Adipocyte (in vitro differentiated cells): Measurements from ENCODE around the gene CUL1.

Source experiments
- DNase-seq: peaks from one replicate; pipeline ENCODE4 v3.0.0-alpha.2; 2015; ENCODE audit warnings: low read depth
- H3K27me3 ChIP-seq: replicated peaks from 2 replicates; pipeline ENCODE4 v1.7.0; 2013; ENCODE audit warnings: mild to moderate bottlenecking, low read length, moderate library complexity; ENCODE audit not compliant: control insufficient read depth, insufficient read depth
- H3K36me3 ChIP-seq: 2 replicates; pipeline ENCODE4 v1.7.0; 2013; ENCODE audit warnings: low read length, mild to moderate bottlenecking, moderate library complexity; ENCODE audit not compliant: control insufficient read depth, insufficient read depth, severe bottlenecking
- H3K4me1 ChIP-seq: 2 replicates; pipeline ENCODE4 v1.7.0; 2013; ENCODE audit warnings: mild to moderate bottlenecking, low read length, moderate library complexity; ENCODE audit not compliant: control insufficient read depth, insufficient read depth
- H3K4me3 ChIP-seq: 2 replicates; pipeline ENCODE4 v1.7.0; 2013; ENCODE audit warnings: mild to moderate bottlenecking, low read length, moderate library complexity
- H3K9ac ChIP-seq: 2 replicates; pipeline ENCODE4 v1.7.0; 2013; ENCODE audit warnings: mild to moderate bottlenecking, low read length, moderate library complexity
- H3K9me3 ChIP-seq: 2 replicates; pipeline ENCODE4 v1.7.0; 2013; ENCODE audit warnings: mild to moderate bottlenecking, low read length, moderate library complexity; ENCODE audit not compliant: control insufficient read depth

CUL1 gene

DNA sequence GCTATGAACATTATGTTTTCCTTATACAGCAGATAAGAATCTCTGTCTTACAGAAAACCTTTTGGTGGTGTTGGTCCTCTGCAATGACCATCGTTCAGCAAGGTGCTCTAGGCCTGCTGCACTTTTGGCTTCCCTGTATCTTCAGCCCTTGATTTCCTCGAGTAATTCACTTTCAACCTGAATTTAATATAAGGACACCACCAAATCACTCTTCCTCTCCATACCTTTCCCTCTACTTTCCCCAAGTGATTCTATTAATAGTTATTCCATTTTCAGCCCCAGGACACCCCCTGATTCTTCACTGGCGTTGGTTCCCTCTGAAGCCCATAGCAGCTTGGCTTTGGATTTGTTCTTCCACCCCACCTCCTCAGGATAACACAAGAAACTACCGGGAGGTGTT, 113.2 kb downstream of the CUL1 start:
- H3K4me3 ChIP-seq = no peak overlapping the region
- H3K4me1 ChIP-seq = peaks cover 7% of the 10 kb centered on the region
- H3K9me3 ChIP-seq = no peaks in the 10 kb centered on the region
- no peak overlapping the region for H3K9ac ChIP-seq
- no peak for DNase-seq
- H3K27me3 ChIP-seq = no peaks in the 10 kb centered on the region
- H3K36me3 ChIP-seq = no peaks in the 10 kb centered on the region

DNA sequence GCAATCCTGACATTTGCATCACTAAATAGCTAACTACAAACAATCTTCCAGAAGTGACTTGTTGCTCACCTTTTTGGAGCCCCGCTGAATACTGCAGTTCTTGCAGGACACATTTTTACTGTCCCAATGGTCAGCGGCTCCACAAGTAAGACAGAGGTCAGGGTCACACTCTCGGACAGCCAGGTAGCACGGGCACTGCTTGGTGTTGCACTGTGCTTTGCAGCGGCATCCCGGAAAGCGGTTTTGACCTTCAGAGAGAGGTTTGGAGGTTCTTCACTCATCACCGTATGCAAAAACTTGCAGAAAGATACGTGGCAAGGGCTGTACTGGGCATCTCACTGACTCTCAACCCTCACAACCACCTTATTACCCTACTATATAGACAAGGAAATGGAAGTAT, 115.2 kb downstream of the CUL1 start:
- Histone ChIP-seq H3K9me3 (no peaks in the 10 kb centered on the region), H3K27me3 (no peaks in the 10 kb centered on the region), H3K36me3 (no peaks in the 10 kb centered on the region), H3K4me1 (peaks cover 7% of the 10 kb centered on the region), H3K4me3 (no peak overlapping the region), H3K9ac (no peak overlapping the region)
- no peak for DNase-seq

DNA sequence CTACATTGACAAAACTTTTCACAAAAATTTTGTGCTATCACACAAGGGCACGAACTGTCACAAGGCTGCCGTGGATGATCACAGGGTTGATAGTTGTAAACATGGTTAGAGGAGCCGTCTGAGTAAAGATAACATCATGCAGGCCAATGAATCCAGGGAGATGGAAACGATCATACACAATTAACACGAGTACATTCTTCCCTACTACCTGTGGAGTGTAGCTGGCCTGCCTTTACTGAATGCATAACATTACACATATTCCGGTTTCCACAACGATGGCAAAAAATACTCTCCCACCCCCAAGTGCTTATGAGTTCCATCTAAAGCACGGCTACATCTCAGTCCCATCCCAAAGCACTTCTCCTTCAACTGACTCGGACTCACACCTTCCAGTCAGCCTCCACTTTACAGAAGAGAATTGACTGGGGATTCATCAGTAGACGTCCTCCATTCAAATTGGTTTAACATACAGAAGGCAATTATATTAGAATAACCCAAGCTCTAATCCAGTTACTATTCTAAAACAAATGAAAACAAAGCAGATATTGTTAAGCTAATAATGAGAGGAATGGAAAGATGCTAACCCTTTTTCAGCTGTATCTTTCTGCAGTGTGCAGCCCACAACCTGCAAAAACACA, 116.3 kb downstream of the CUL1 start:
- no peak for DNase-seq
- Histone ChIP-seq H3K9ac (no peak overlapping the region), H3K27me3 (no peaks in the 10 kb centered on the region), H3K4me1 (peaks cover 3% of the 10 kb centered on the region), H3K9me3 (no peaks in the 10 kb centered on the region), H3K36me3 (no peaks in the 10 kb centered on the region), H3K4me3 (no peak overlapping the region)

DNA sequence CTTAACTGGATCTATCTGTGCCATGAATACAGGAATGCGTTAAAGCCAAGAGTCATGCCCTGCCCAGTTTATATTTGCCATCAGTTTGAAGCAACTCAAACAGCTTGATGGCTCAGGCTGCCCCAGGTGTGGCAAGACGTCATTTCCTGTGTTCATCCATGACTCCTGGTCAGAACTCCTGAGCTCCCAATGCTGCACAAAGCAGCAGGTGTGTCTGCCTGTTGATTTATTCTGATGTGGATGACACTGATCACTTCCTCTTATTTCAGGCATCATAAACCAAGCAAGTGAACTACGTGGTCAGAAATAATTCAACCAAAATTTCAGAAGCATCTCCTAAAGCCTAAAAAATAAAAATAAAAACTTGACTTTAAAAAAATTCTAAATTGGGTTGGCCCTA, 116.9 kb downstream of the CUL1 start:
- H3K9ac ChIP-seq = no peak overlapping the region
- no peaks in the 10 kb centered on the region for H3K27me3 ChIP-seq
- no peaks in the 10 kb centered on the region for H3K36me3 ChIP-seq
- no peak for DNase-seq
- H3K9me3 ChIP-seq = no peaks in the 10 kb centered on the region
- no peak overlapping the region for H3K4me3 ChIP-seq
- H3K4me1 ChIP-seq = peaks cover 6% of the 10 kb centered on the region

DNA sequence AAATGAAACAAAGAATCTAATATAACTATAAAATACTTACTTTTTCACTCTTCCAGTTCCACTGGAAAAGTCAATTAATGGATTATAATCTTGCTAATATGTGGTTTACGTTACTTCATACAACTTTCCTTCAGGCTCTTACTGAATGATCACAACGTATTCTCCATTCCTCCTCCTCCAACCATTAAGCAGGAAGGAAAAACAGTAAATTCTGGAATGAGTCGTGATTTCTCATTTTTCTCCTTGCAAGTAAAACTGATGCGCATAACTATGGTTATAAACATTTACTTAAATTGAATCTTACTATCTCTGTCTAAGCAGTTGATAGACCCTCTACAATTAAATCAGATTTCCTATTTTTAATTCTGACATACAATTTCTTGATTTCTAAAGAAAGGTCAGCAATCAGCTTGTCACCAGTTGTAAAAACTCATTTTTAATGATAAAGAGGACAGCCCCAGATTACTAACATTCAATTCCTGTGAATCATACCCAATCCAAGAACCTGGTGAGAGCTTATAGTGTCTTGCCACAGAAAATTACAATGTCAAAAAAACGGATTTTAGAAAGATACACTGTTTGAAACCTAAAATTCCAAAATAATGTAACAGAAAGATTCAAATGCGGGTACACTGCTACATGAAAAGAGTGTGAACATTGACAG, 121.1 kb downstream of the CUL1 start:
- no peaks in the 10 kb centered on the region for H3K36me3 ChIP-seq
- DNase-seq = peak; percentile 25

DNA sequence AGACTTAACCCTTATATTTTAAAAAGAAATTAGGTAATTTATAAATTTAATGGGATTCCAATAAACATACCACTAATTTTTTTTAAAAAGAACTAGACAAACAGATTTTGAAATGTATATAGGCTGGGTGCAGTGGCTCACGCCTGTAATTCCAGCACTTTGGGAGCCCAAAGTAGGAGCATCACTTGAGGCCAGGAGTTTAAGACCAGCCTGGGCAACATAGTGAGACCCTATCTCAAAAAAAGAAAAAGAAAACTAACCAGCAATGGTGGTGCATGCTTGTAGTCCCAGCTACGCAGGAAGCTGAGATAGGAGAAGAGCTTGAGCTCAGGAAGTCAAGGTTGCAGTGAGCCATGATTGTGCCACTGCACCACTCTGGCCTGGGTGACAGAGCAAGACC, 122.7 kb downstream of the CUL1 start:
- no peaks in the 10 kb centered on the region for H3K36me3 ChIP-seq
- no peaks in the 10 kb centered on the region for H3K27me3 ChIP-seq
- H3K4me3 ChIP-seq = no peak overlapping the region
- no peaks in the 10 kb centered on the region for H3K9me3 ChIP-seq
- peaks cover 8% of the 10 kb centered on the region for H3K4me1 ChIP-seq
- DNase-seq = no peak
- H3K9ac ChIP-seq = no peak overlapping the region

More for the DNA sequence above, 121.1 kb downstream of the CUL1 start:
- H3K4me1 ChIP-seq = peaks cover 8% of the 10 kb centered on the region
- H3K27me3 ChIP-seq = no peaks in the 10 kb centered on the region
- H3K4me3 ChIP-seq = no peak overlapping the region
- no peak overlapping the region for H3K9ac ChIP-seq
- H3K9me3 ChIP-seq = no peaks in the 10 kb centered on the region

DNA sequence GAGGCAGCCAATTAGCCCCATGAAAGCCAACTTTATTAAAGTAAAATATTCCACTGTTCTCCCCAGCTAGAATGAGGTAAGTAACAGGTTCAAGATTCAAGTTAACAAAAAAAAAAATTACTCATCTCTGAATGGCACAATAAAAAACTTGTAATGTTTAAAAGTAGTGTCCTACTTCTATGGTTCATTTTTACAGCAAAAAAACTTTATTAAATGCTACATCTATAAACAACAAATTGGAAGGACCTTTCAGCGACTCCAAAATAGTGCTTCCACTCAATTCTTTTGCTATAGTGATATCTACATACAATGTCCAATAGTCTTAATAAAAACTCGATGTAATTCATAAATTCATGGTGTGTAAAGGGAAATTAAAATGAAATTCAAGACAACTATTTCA, 126.2 kb downstream of the CUL1 start:
- Histone ChIP-seq H3K9ac (no peak overlapping the region), H3K4me1 (peaks cover 8% of the 10 kb centered on the region), H3K27me3 (no peaks in the 10 kb centered on the region), H3K36me3 (no peaks in the 10 kb centered on the region), H3K4me3 (no peak overlapping the region), H3K9me3 (no peaks in the 10 kb centered on the region)
- DNase-seq = no peak

DNA sequence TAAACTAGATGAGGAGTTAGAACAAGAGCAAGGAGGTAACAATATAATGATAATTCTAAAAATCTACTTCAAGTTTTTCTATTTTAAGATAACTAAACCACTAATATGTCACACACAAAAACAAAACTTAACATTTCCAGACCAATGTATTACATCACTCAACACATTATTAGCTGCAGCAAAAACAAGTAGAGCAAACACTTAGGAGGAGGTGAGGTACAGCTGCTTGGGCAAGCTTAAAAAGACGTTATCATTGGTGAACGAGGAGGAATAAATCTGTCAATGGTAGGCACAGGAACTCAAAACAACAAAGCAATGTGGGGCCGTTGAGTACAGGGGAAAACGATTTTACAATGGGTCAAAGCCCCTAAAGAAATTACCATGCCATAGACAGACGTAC, 126.6 kb downstream of the CUL1 start:
- Histone ChIP-seq H3K36me3 (no peaks in the 10 kb centered on the region), H3K27me3 (no peaks in the 10 kb centered on the region)
- DNase-seq = no peak

DNA sequence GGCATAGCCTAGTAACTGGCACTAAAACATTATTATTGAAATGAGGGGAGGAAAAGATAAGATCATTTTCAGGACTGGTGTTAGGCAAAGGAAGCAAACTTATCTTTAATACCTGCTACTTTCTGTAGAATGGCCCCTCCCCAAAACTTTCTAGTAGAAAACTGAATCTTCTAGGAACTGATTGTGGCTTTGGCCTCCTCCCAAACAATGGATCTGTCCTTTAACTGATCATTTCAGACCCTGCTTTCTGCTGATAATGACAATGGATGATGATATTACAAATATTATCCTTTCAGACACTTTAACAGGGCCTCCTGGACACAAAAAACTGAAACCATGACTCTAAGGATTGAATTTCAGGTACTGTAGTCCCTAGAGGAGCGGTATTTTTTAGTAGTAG, 130.3 kb downstream of the CUL1 start:
- DNase-seq = no peak

More for the DNA sequence above, 126.6 kb downstream of the CUL1 start:
- no peak overlapping the region for H3K4me3 ChIP-seq
- H3K9me3 ChIP-seq = no peaks in the 10 kb centered on the region
- peaks cover 4% of the 10 kb centered on the region for H3K4me1 ChIP-seq
- H3K9ac ChIP-seq = no peak overlapping the region

DNA sequence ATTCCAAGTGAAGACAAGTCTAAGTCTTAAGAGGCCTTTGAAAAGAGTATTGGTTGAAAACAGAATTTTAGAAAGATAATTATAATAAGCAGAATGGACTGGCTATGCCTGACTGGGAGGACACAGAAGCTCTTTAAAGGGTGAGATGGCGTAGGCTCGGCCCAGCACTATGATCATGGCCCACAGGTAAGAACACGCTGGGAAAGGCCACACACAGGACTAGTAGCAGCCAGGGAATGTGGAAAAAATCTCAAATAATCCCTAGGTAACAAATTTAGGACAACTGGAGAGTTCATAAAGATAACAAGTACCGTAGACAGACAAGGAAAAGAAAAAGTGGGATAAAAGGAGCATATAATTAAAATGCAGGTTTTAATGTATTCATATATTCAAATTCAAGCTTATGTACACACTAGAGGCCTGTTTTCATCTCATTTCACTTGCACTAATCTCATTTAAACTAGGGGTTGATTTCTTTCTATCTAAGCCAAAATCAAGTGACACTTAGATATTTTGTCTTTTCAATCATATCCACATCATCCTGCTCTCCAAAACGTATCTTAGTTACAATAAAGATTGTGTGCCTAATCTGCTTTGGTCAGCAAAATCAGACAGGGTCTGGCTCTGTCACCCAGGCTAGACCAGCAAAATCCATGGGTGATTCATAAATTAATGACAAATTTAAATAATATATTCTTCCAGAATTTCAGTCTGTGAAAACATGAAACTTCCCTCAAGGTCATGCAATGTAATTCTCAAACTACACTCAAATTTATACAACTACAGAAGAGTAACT, 132.4 kb downstream of the CUL1 start:
- Histone ChIP-seq H3K4me3 (no peak overlapping the region), H3K36me3 (no peaks in the 10 kb centered on the region), H3K27me3 (no peaks in the 10 kb centered on the region), H3K4me1 (no peaks in the 10 kb centered on the region), H3K9me3 (no peaks in the 10 kb centered on the region), H3K9ac (no peak overlapping the region)
- DNase-seq = no peak

More for the DNA sequence above, 130.3 kb downstream of the CUL1 start:
- Histone ChIP-seq H3K9me3 (no peaks in the 10 kb centered on the region), H3K36me3 (no peaks in the 10 kb centered on the region), H3K9ac (no peak overlapping the region), H3K27me3 (no peaks in the 10 kb centered on the region), H3K4me3 (no peak overlapping the region), H3K4me1 (no peaks in the 10 kb centered on the region)

DNA sequence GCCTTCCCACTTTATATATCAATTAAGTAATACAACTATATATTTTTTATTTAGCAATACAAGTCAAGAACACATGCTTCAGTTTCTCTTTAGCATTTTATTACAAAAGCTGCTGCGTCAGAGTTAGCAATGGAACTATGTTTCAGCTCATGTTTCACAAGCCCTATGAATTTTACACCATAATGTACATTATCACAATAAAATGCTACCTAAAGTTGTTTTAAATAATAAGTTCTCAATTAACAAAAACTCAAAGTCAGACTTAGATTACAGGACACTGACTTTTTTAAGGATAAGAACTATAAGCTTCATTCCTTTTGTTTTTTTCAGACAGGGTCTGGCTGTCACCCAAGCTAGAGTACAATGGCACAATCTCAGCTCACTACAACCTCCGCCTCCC, 133.1 kb downstream of the CUL1 start:
- no peaks in the 10 kb centered on the region for H3K4me1 ChIP-seq

More for the DNA sequence above, 133.1 kb downstream of the CUL1 start:
- no peak for DNase-seq
- Histone ChIP-seq H3K4me3 (no peak overlapping the region), H3K9me3 (no peaks in the 10 kb centered on the region), H3K9ac (no peak overlapping the region), H3K36me3 (no peaks in the 10 kb centered on the region), H3K27me3 (no peaks in the 10 kb centered on the region)
